ENCODE measurements around the gene GPR42.

- TF ChIP-seq YY1 (IDR thresholded peaks at IDR 0.05; ENCODE audit: low read depth) (no peak), TEAD4 (IDR thresholded peaks at IDR 0.05) (no peak)
These were observed 36.8 kb downstream of the GPR42 start for GRCh38 chr19:35407619-35408018.

Measured in Ishikawa (cell line).